Memory B cell (primary cell): ENCODE measurements around the gene SBK2.
A peak's percentile ranks its signal among the peaks of the same experiment; 100 is the strongest.

Experiments used
- ATAC-seq: fragments of 150-1000 bp; cut with Tn5 transposase; 2 replicates; pipeline ENCODE4 v1.10.0; 2021; ENCODE audit warnings: low read depth, mild to moderate bottlenecking, moderate library complexity
- DNase-seq, 2 donors: peaks; one replicate each; pipeline ENCODE4 v3.0.0; 2022; ENCODE audit warnings: low spot score in 2 of 2
- H3K27ac Mint-ChIP-seq: one replicate; pipeline ENCODE4 v1.8.0; 2022; ENCODE audit warnings: mild to moderate bottlenecking, moderate library complexity, mixed read lengths
- H3K27me3 Mint-ChIP-seq: one replicate; pipeline ENCODE4 v1.8.0; 2022; ENCODE audit warnings: mixed read lengths
- H3K36me3 Mint-ChIP-seq: one replicate; pipeline ENCODE4 v1.8.0; 2022; ENCODE audit warnings: mild to moderate bottlenecking, mixed read lengths
- H3K4me1 Mint-ChIP-seq: one replicate; pipeline ENCODE4 v1.8.0; 2022; ENCODE audit warnings: mixed read lengths
- H3K4me3 Mint-ChIP-seq: one replicate; pipeline ENCODE4 v1.8.0; 2022; ENCODE audit warnings: mild to moderate bottlenecking, moderate library complexity, mixed read lengths
- H3K9me3 Mint-ChIP-seq: one replicate; pipeline ENCODE4 v1.8.0; 2022; ENCODE audit warnings: mixed read lengths

The SBK2 gene

DNA sequence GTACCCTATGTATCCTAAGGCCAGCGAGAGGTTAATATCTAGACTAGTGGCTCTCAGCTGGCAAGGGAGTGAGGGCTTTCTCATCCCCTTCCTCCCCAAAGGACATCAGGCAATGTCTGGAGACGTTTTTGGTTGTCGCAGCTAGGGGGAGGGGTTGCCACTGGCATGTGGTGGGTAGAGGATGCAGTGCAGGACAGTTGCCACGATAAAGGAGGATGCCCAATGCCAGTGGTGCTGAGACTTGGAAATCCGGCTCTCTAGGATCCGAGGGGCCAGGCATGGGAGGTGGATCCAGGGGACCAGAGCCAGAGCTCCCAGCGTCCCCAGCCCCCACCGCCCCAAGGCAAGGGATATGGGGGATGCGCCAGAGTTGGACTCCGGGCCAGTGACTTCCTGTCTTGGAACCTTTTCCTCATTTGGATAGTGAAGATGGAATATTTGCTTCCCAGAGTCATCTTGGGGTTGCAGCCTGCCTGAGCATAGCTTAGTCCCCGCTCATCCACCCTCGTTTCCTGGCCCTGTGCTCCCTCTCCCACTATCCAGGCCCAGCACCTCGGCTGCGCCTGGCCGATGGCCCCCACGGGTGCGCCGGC lies 43.8 kb downstream of the SBK2 start:
- Mint-ChIP-seq H3K36me3 (no peaks in the 10 kb centered on the region), H3K9me3 (no peaks in the 10 kb centered on the region), H3K27me3 (peaks cover 9% of the 10 kb centered on the region), H3K4me3 (no peak overlapping the region), H3K27ac (no peak overlapping the region), H3K4me1 (peaks cover 6% of the 10 kb centered on the region)
- DNase-seq = no peak
- no peak for ATAC-seq

DNA sequence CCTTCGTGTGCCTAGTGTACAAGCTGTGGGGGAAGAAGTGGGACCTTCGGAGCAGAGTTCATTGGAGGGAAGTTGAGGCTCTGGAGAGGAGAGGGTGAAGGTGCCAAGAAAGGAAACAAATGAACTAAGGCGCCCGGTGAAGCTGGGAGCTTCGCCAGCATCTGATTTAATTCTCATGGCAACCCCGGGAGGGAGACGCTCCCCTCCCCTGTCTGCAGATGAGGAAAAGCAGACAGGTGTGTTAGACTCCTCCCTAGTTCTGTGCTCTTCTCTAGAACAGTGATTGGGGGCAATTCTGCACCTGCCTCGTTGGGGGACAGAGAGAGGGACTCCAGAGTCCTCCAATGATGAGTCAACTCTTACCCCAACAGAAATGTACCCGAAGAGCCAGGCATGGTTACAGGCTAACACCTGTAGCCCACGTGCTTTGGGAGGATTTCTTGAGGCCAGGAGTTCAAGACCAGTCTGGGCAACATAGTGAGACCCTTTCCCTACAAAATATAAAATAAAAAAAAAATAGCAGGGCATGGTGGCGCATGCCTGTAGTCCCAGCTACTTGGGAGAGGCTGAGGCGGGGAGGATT lies 44.5 kb downstream of the SBK2 start:
- no peak for ATAC-seq

DNA sequence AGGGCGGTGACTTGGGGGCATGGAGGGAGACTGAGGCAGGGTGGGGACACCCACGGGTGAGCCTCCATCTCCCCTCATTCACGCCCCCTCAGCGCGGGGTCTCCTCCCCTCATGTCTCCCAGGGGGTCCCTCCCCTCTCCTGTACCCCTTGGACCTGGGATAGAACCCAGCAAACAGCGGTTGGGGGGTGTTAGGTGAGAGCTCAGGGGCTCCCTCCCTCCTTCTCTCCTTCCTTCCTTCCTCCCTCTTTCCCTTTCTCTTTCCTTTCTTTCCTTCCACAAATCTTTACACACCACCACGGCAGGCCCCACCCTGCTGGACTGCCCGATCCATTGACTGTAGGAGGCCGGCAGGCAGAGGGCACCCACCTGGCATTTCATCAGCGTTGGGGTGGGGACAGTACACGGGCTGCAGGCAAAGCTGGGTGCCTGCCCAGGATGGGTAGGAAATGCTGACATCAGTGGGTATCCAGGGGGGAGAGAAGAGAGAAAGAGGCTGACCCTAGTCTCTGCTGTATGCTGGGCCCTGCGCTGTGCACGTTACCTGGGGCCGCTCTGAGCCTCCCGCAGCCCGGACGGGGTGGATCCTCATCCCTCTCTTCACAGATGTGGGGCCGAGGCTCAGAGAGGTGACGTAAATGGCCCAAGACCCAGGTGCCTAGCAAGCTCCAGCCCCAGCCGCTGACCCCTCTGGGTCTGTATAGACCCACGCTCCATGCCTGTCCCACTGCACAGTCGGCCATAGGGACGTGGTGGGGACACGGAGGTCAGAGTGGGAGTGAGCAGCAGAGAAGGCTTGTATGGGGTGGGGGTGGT lies 45.2 kb downstream of the SBK2 start:
- DNase-seq (no peak), ATAC-seq (no peak)
- H3K27ac Mint-ChIP-seq = no peak overlapping the region
- no peaks in the 10 kb centered on the region for H3K36me3 Mint-ChIP-seq
- no peak overlapping the region for H3K4me3 Mint-ChIP-seq
- H3K27me3 Mint-ChIP-seq = peaks cover 9% of the 10 kb centered on the region
- H3K9me3 Mint-ChIP-seq = no peaks in the 10 kb centered on the region
- H3K4me1 Mint-ChIP-seq = peaks cover 6% of the 10 kb centered on the region

More for the DNA sequence above, 44.5 kb downstream of the SBK2 start:
- H3K9me3 Mint-ChIP-seq = no peaks in the 10 kb centered on the region
- peaks cover 6% of the 10 kb centered on the region for H3K4me1 Mint-ChIP-seq
- no peak overlapping the region for H3K4me3 Mint-ChIP-seq
- no peaks in the 10 kb centered on the region for H3K36me3 Mint-ChIP-seq
- peaks cover 9% of the 10 kb centered on the region for H3K27me3 Mint-ChIP-seq
- DNase-seq = no peak
- no peak overlapping the region for H3K27ac Mint-ChIP-seq

DNA sequence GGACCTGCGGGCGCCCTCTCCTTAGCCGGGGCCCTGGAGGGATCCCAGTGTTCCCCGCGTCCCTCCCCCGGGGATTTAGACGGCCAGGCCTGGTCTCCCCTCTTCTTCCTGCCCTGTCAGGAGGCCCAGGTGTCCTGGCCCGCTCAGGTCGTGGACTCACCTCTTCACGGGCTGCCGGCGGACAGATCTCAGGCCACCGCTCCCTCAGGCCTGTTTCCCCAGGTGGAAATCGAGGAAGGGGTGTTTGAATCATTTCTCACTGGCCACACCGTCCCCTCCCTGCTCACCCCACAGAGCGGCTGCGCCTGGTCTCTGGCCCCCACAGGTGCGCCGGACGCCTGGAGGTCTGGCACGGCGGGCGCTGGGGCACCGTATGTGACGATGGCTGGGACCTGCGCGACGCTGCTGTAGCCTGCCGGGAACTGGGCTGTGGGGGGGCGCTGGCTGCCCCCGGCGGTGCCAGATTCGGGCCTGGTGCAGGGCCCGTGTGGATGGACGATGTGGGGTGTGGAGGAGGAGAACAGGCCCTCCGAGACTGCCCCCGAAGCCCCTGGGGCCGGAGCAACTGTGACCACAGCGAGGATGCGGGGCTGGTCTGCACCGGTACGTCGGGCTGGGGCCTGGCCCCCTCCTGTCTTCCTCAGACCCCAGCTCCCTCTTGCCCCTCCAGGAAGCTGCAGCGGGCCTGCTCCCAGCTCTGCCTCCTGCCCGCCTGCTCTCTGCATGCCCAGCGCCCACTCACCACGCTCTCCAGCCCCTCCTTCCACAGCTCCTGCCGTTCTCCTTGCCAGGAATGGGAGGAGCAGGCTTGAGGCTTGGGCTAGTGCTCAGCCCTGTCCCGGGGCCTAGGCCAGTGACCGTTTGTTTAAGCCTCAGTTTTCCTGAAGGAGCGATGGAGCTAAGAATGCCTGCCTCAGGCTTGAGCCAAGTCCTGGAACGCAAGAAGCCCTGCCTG lies 46.2 kb downstream of the SBK2 start:
- Mint-ChIP-seq H3K4me1 (peaks cover 10% of the 10 kb centered on the region), H3K27ac (no peak overlapping the region), H3K9me3 (no peaks in the 10 kb centered on the region), H3K36me3 (no peaks in the 10 kb centered on the region), H3K27me3 (peaks cover 9% of the 10 kb centered on the region), H3K4me3 (no peak overlapping the region)
- ATAC-seq (no peak), DNase-seq (no peak)

DNA sequence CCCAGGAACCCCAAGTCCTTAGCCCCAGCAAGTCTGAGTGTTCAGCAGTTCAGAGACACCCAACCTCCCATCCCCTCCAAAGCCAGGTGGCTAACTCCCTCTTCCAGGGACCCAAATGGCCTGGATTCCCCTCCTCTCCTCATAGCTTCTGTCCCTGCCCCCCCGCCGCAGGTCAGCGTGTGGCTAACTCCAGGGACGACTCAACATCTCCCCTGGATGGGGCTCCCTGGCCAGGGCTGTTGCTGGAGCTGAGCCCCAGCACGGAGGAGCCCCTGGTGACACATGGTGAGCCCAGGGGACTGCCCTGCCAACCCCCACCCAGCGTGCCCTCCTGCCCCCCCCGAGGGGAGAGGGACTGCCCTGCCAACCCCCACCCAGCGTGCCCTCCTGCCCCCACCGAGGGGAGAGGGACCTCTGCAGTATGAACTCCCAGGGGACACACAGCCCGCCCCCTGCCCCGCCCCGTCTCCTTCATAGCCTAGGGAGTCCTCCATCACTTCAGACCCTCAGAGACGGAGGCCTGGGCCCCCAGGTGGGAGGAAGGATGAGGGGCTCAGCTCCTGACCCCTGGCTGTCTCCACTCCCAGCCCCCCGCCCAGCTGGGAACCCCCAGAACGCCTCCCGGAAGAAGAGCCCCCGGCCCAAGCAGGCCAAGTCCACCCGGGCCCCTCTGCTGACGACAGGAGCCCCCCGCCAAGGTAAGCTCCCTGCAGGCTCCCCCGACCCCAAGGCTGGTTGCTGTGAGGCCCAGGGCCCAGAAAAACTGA lies 47.0 kb downstream of the SBK2 start:
- peaks cover 9% of the 10 kb centered on the region for H3K27me3 Mint-ChIP-seq
- H3K4me1 Mint-ChIP-seq = peaks cover 10% of the 10 kb centered on the region
- H3K36me3 Mint-ChIP-seq = no peaks in the 10 kb centered on the region
- ATAC-seq (no peak), DNase-seq (no peak)
- H3K27ac Mint-ChIP-seq = no peak overlapping the region
- no peaks in the 10 kb centered on the region for H3K9me3 Mint-ChIP-seq
- no peak overlapping the region for H3K4me3 Mint-ChIP-seq

DNA sequence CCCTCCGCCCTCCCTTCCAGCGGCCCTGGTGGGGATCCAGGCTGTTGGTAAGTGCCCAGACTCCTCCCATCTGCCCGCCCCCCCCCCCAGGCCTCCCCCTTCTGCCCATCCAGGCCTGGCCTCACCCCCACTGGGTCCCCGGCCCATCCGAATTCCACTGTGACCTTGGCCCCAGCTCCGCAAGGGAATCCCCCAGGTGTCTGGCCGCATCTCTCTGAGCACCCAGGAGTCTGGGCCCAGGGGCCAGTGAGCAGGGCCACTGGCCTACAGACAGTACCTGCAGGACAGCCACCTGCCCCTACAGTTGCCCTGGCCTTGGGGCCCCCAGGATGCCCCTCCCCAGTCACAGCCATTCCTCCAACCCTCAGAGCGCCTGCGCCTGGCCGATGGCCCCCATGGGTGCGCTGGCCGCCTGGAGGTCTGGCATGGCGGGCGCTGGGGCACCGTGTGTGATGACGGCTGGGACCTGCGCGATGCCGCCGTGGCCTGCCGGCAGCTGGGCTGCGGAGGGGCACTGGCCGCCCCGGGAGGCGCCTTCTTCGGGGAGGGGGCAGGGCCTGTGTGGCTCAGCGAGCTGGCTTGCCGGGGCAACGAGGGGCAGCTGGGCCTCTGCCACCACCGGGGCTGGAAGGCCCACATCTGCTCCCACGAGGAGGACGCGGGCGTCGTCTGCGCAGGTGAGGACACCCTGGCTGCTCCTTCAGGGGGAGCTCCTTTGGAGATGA lies 47.8 kb downstream of the SBK2 start:
- DNase-seq (no peak), ATAC-seq (no peak)
- no peaks in the 10 kb centered on the region for H3K9me3 Mint-ChIP-seq
- H3K36me3 Mint-ChIP-seq = no peaks in the 10 kb centered on the region
- H3K4me3 Mint-ChIP-seq = no peak overlapping the region
- peaks cover 8% of the 10 kb centered on the region for H3K4me1 Mint-ChIP-seq
- peaks cover 8% of the 10 kb centered on the region for H3K27me3 Mint-ChIP-seq
- no peak overlapping the region for H3K27ac Mint-ChIP-seq

DNA sequence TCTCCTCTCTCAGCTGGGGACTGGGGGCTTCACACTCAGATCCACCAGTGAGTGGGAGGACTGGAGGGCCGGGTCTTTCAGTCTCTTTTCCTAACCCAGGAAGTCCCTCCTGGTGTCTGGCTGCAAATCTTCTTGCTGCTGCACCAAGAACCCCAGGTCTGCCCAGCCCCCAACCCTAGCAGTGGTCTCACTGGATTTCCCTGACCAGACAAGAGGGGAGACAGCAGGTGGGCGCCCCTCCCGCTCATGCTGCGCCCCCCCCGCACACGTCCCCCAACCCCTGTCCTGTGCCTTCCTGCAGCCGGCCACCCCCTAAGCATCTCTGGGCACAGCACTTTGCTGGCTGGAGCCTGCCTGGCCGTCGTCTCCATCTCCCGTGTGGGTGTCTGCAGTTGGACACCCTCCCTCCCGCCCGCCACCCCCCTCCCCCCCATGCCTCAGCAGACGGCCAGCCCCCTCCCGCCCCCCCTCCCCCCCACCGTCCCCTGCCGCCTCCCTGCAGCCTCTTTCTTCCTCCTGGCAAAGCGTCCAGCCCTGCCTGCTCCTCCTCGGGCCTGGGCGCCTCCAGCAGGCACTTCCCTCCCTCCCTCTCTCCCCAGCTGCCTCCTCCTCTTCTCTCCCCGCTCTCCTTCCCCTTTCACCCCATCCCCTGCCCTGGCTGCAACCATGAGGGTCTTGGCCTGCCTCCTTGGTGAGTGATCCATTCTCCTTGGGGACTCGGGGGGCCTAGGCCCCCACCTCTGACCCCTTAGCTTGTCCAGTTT lies 48.8 kb downstream of the SBK2 start, which contains the start of gene SSC5D:
TSS of gene SSC5D (plus strand) at position 513 of the 764 bp plus-strand sequence. CDS start at position 667, 154 bp downstream.
- Mint-ChIP-seq H3K4me3 (no peak within 1 kb of the TSS), H3K36me3 (no peaks in the 10 kb centered on the region)

DNA sequence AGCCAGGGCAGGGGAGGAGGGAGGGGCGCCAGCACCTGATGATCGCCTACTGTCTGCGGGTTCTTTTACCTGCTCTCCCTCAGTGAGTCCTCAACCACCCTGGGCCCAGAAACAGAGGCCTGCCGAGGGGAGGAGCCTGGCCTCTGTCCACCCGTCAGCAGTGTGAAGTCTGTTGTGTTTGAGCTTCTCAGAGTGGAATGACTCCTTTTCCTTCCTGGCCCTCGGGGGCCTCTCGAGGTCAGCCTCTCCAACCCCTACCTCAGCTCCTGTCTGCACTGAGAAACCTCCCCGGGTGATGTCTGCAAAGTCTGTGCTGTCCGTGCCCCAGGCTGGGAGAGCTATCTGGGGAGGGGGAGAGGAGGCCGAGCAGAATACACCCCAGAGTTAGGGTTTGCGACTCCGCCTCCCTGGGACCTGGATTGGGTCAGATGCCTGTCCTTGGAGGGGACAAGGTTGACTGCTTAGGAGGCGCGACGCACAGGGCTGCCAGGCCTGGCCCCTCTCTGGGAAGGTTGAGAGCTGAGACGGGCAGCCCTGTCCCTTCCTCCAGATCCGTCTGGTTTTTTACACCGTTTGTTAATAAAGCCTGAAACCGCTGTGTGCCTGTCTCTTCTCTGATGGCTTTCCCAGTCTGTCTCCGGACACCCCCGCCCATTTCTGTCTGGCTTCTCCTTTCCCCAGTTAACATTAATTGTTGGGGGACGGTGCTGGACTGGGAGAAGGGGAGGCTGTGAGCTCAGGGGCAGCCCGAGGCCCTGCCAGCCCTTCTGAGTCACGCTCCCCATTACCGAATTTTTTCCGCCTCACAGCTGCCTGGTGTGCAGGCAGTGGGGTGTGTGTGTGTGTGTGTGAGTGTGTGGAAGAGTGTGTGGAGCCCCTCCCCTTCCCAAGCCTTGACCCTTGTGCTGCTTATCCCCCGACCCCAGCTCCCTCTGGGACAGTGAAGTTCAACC lies 49.7 kb downstream of the SBK2 start:
- peaks cover 5% of the 10 kb centered on the region for H3K27me3 Mint-ChIP-seq
- no peaks in the 10 kb centered on the region for H3K9me3 Mint-ChIP-seq
- peaks cover 7% of the 10 kb centered on the region for H3K4me1 Mint-ChIP-seq
- ATAC-seq (no peak), DNase-seq (no peak)
- no peaks in the 10 kb centered on the region for H3K36me3 Mint-ChIP-seq
- peak overlapping the region; percentile 32 for H3K4me3 Mint-ChIP-seq
- H3K27ac Mint-ChIP-seq = peak overlapping the region; percentile 67

More for the DNA sequence above, 48.8 kb downstream of the SBK2 start, which contains the start of gene SSC5D:
- Mint-ChIP-seq H3K4me1 (peaks cover 7% of the 10 kb centered on the region), H3K27ac (peak within 1 kb of the TSS; percentile 67), H3K9me3 (no peaks in the 10 kb centered on the region), H3K27me3 (peaks cover 8% of the 10 kb centered on the region)
- no peak for DNase-seq
- no peak for ATAC-seq

DNA sequence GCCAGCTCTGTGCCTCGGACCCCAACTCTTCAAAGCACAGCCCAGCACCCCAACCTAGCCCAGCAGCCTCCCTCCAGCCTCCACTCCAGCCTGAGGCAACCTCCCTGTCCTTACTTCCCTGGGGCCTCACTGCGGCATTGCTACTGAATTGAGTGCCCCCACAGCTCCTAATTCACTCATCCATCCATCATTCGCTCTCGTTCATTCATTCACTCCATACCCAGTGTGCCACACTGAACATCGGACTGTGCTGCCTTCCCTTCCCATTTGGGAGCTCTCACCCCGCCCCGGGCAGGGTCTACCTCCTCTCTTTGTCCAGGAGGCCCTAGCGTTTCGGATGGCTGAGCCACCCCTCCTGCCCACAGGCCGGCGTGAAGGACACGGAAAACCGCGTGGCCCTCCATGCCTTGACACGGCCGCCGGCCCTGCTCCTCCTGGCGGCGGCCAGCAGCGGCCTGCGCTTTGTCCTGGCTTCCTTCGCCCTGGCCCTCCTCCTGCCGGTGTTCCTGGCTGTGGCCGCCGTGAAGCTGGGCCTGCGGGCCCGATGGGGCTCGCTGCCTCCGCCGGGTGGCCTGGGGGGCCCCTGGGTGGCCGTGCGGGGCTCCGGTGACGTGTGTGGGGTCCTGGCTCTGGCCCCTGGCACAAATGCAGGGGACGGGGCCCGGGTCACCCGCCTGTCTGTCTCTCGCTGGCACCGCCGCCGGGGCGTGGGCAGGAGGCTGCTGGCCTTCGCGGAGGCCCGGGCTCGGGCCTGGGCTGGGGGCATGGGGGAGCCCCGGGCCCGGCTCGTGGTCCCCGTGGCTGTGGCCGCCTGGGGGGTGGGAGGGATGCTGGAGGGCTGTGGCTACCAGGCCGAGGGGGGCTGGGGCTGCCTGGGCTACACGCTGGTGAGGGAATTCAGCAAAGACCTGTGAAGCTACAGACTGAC lies 50.6 kb downstream of the SBK2 start:
- H3K27me3 Mint-ChIP-seq = no peaks in the 10 kb centered on the region
- H3K4me3 Mint-ChIP-seq = peak overlapping the region; percentile 68
- no peaks in the 10 kb centered on the region for H3K9me3 Mint-ChIP-seq
- ATAC-seq (no peak), DNase-seq (no peak)
- H3K27ac Mint-ChIP-seq = peak overlapping the region; percentile 67
- H3K4me1 Mint-ChIP-seq = peaks cover 7% of the 10 kb centered on the region
- H3K36me3 Mint-ChIP-seq = no peaks in the 10 kb centered on the region

DNA sequence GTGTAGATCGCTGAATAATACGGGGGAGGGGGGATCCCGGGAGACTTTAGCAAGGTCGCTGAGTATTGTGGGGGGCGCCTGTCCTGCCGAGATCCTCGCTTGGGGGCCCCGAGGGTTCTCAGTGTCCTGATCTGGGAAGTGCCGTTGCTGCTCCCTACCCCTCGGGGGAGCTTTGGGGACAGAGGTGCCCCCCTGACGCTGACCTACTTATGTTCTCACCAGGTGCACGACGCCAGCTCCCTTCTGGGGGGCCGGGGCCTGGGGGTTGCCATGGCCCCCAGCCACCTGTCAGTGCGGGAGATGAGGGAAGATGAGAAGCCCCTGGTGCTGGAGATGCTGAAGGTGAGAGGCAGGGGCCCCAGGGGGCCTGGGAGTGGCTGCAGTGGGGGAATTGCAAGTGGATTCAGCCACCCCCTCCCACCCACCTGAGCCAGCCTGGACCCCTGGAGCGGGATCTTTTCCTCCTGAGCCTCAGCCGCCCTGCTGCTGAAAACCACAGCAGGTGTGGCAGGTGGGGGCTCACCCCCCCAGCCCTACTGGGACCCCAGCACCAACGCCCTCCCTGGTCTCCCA lies 51.4 kb downstream of the SBK2 start:
- no peaks in the 10 kb centered on the region for H3K27me3 Mint-ChIP-seq
- ATAC-seq = peak; percentile 15

More for the DNA sequence above, 51.4 kb downstream of the SBK2 start:
- Mint-ChIP-seq H3K36me3 (no peaks in the 10 kb centered on the region), H3K4me3 (peak overlapping the region; percentile 80), H3K27ac (peak overlapping the region; percentile 58), H3K9me3 (no peaks in the 10 kb centered on the region), H3K4me1 (peaks cover 7% of the 10 kb centered on the region)
- no peak for DNase-seq
